SK-N-SH (cell line): ENCODE measurements around the gene PELI2. TPM values are rescaled to one million over a fixed set of nuclear protein-coding genes. Genes with fewer than 3 reads are reported as not detected.

Experiments used
- CTCF ChIA-PET: fragments of 300-600, 350-600 bp; formaldehyde crosslinking; extraction: SDS; loops from one replicate; lab custom pipeline; 2021; lab: Yijun Ruan, JAX
- POLR2A ChIA-PET: fragments of 350-600 bp; sonication (Branson Sonifier 250); formaldehyde crosslinking; extraction: SDS; loops from one replicate; lab custom pipeline; 2020; ENCODE audit warnings: antibody characterized with exemption, inconsistent platforms; lab: Yijun Ruan, JAX
- DNase-seq: peaks from one replicate; pipeline ENCODE4 v3.0.0; 2012
- H2AFZ ChIP-seq: fragments of 200-600 bp; sonication (generic); 2 replicates; pipeline ENCODE4 v1.8.1; 2016; ENCODE audit warnings: antibody characterized with exemption, mild to moderate bottlenecking, low read depth
- H3F3A ChIP-seq: fragments of 200-600 bp; sonication (generic); replicated peaks from 2 replicates; pipeline ENCODE3; 2016; ENCODE audit warnings: antibody characterized with exemption, mild to moderate bottlenecking; ENCODE audit not compliant: insufficient read depth
- H3K27ac ChIP-seq, 2 experiments: fragments of 200-500 bp in 1 of 2; fragments of 200-600 bp in 1 of 2; sonication (Bioruptor generic) in 1 of 2; sonication (generic), shearing (Covaris generic) in 1 of 2; 2 replicates each; pipeline versions ENCODE4 v1.5.1 to v1.6.1; 2014 to 2016; ENCODE audit warnings: low read depth in 2 of 2, inconsistent platforms in 1 of 2, low read length in 1 of 2, mild to moderate bottlenecking in 1 of 2, mixed read lengths in 1 of 2
- H3K27me3 ChIP-seq: fragments of 200-600 bp; sonication (generic), shearing (Covaris generic); 2 replicates; pipeline ENCODE4 v1.6.1; 2016; ENCODE audit warnings: mixed run types; ENCODE audit not compliant: insufficient read depth
- H3K36me3 ChIP-seq, 2 experiments: fragments of 200-500 bp in 1 of 2; fragments of 200-600 bp in 1 of 2; sonication (Bioruptor generic) in 1 of 2; sonication (generic) in 1 of 2; replicated peaks in 1 of 2; 2 replicates each; pipeline versions ENCODE3 to v1.5.1; 2014 to 2016; ENCODE audit warnings: low read length in 1 of 2, mild to moderate bottlenecking in 1 of 2; ENCODE audit not compliant: insufficient read depth in 2 of 2, control insufficient read depth in 1 of 2
- H3K4me1 ChIP-seq, 2 experiments: fragments of 200-500 bp in 1 of 2; fragments of 200-600 bp in 1 of 2; sonication (Bioruptor generic) in 1 of 2; sonication (generic), shearing (Covaris generic) in 1 of 2; 2 replicates each; pipeline versions ENCODE4 v1.5.1 to v1.6.1; 2014 to 2016; ENCODE audit warnings: low read depth in 1 of 2, low read length in 1 of 2, mixed run types in 1 of 2; ENCODE audit not compliant: insufficient read depth in 2 of 2, control insufficient read depth in 1 of 2
- H3K4me2 ChIP-seq: fragments of 200-600 bp; sonication (generic), shearing (Covaris generic); 2 replicates; pipeline ENCODE4 v1.6.1; 2017; ENCODE audit warnings: mixed run types
- H3K4me3 ChIP-seq, 2 experiments: fragments of 200-500 bp in 1 of 2; fragments of 200-600 bp in 1 of 2; sonication (Bioruptor generic) in 1 of 2; sonication (generic), shearing (Covaris generic) in 1 of 2; 2 replicates each; pipeline versions ENCODE4 v1.5.1 to v1.8.1; 2014 to 2016; ENCODE audit warnings: low read depth in 2 of 2, inconsistent platforms in 1 of 2, low read length in 1 of 2, mild to moderate bottlenecking in 1 of 2, mixed read lengths in 1 of 2, moderate library complexity in 1 of 2
- H3K79me2 ChIP-seq: fragments of 200-600 bp; sonication (generic); 2 replicates; pipeline ENCODE4 v1.8.1; 2017; ENCODE audit warnings: mild to moderate bottlenecking; ENCODE audit not compliant: insufficient read depth
- H3K9ac ChIP-seq: fragments of 200-600 bp; sonication (generic); 2 replicates; pipeline ENCODE4 v1.6.1; 2017; ENCODE audit warnings: mixed run types
- H3K9me2 ChIP-seq: fragments of 200-600 bp; sonication (generic); 2 replicates; pipeline ENCODE4 v1.6.1; 2017; ENCODE audit warnings: mixed run types
- H3K9me3 ChIP-seq: fragments of 200-600 bp; sonication (generic); 2 replicates; pipeline ENCODE4 v1.6.1; 2017; ENCODE audit warnings: mixed run types, mild to moderate bottlenecking, moderate library complexity
- H4K20me1 ChIP-seq: fragments of 200-600 bp; sonication (generic); 2 replicates; pipeline ENCODE4 v1.6.1; 2017; ENCODE audit warnings: mild to moderate bottlenecking, mixed run types; ENCODE audit not compliant: insufficient read depth
- FOSL2 ChIP-seq: IDR thresholded peaks from 2 replicates; pipeline ENCODE4 v1.4.0; 2012; ENCODE audit warnings: low read depth, mild to moderate bottlenecking, moderate library complexity, borderline replicate concordance
- FOXJ3 ChIP-seq: sonication (generic); formaldehyde crosslinking; IDR thresholded peaks from 2 replicates; pipeline ENCODE4 v1.5.1; 2020; ENCODE audit warnings: mild to moderate bottlenecking, missing genetic modification reagents
- FOXM1 ChIP-seq: IDR thresholded peaks from 2 replicates; pipeline ENCODE4 v1.4.0; 2012; ENCODE audit warnings: low read depth, mild to moderate bottlenecking
- GABPA ChIP-seq: IDR thresholded peaks from 2 replicates; pipeline ENCODE4 v1.4.0; 2012; ENCODE audit warnings: low read depth, mild to moderate bottlenecking
- JUND ChIP-seq: IDR thresholded peaks from 2 replicates; pipeline ENCODE4 v1.4.0; 2012
- MXI1 ChIP-seq: IDR thresholded peaks from 2 replicates; pipeline ENCODE4 v1.6.1; 2012; ENCODE audit warnings: mild to moderate bottlenecking, low read depth, low read length, improper control_type of control experiment
- POLR2AphosphoS5 ChIP-seq: IDR thresholded peaks from 2 replicates; pipeline ENCODE4 v1.6.1; 2012; ENCODE audit warnings: low read depth, low read length
- RAD21 ChIP-seq: IDR thresholded peaks from 2 replicates; pipeline ENCODE4 v1.6.1; 2012; ENCODE audit warnings: mild to moderate bottlenecking, low read length
- RCOR1 ChIP-seq: fragments of 150-350 bp; IDR thresholded peaks from 2 replicates; pipeline ENCODE4 v1.6.1; 2017; ENCODE audit warnings: antibody characterized with exemption, low read length
- SIN3A ChIP-seq: IDR thresholded peaks from 2 replicates; pipeline ENCODE4 v1.6.1; 2012; ENCODE audit warnings: low read depth, mild to moderate bottlenecking, low read length, moderate library complexity, borderline replicate concordance
- TCF12 ChIP-seq: IDR thresholded peaks from 2 replicates; pipeline ENCODE4 v1.4.0; 2012
- TEAD4 ChIP-seq: IDR thresholded peaks from 2 replicates; pipeline ENCODE4 v1.4.0; 2012; ENCODE audit warnings: mild to moderate bottlenecking, borderline replicate concordance; ENCODE audit not compliant: insufficient read depth
- WGBS: methylation state at CpG from one replicate; pipeline ENCODE4 v1.1.6; 2017; ENCODE audit warnings: low lambda C conversion rate; 5-methylcytosine and 5-hydroxymethylcytosine counted together
- polyA plus RNA-seq, 3 experiments: library from polyadenylated mRNA; depleted of rRNA; stranded (reverse); fragments of >200 nt; gene quantifications; 2 replicates each; pipeline ENCODE4 v1.2.3, GENCODE V29; 2012
- TF ChIP-seq, protein P1 (sequence below): fragments of 200-600 bp; sonication (generic); IDR thresholded peaks from 2 replicates; pipeline ENCODE4 v1.6.1; 2017; ENCODE audit warnings: antibody characterized with exemption, mild to moderate bottlenecking, moderate library complexity
- TF ChIP-seq, protein P2 (sequence below): IDR thresholded peaks from 2 replicates; pipeline ENCODE4 v1.4.0; 2012; ENCODE audit warnings: low read depth
- TF ChIP-seq, protein P3 (sequence below): fragments of 150-350 bp; IDR thresholded peaks from 2 replicates; pipeline ENCODE4 v1.6.1; 2016; ENCODE audit warnings: mild to moderate bottlenecking, low read depth, low read length

The PELI2 gene
- polyA plus RNA-seq, 1 of the 3 experiments (the other 2 are of a cell fraction) = not detected

GRCh38 chr14:56324454-56324853, 206.2 kb downstream of the PELI2 start:
- Histone ChIP-seq H4K20me1 (no peaks in the 10 kb centered on the region), H3K9me3 (no peaks in the 10 kb centered on the region), H3K4me2 (peak overlapping the region; percentile 20; the same call in 1 of the 2 replicates), H3K4me3 (no peak overlapping the region), H3F3A (peaks cover 7% of the 10 kb centered on the region), H3K4me1 (peaks cover 0 to 9% of the 10 kb centered on the region in 2 experiments; a peak in 1 of 4 replicates), H3K79me2 (no peaks in the 10 kb centered on the region), H3K9me2 (no peaks in the 10 kb centered on the region), H2AFZ (no peak overlapping the region), H3K27ac (no peak overlapping the region), H3K27me3 (peaks cover 13% of the 10 kb centered on the region; the same call in 1 of the 2 replicates), H3K36me3 (no peaks in the 10 kb centered on the region), H3K9ac (no peak overlapping the region)
- ChIA-PET CTCF (no interaction called here), POLR2A (no interaction called here)
- DNase-seq = no peak
- 8% methylated on average over 2 of the region's 2 CpGs for WGBS
- TF ChIP-seq JUND = no peak

GRCh38 chr14:56324856-56325699, 206.9 kb downstream of the PELI2 start:
- peaks cover 7% of the 10 kb centered on the region for H3F3A ChIP-seq
- peak; percentile 40; the same call in 1 of the 2 replicates for TF ChIP-seq TCF12
- no peak for TF ChIP-seq FOXM1
- no peaks in the 10 kb centered on the region for H3K79me2 ChIP-seq
- H3K9ac ChIP-seq = no peak overlapping the region
- H3K4me2 ChIP-seq = peak overlapping the region; percentile 43
- DNase-seq = no peak
- ChIA-PET POLR2A (no interaction called here), CTCF (interaction anchor here (0.8 kb wide), 1 partner anchor 15 kb away, joined by 3 read pairs; no protein-coding TSS in a partner anchor)
- H3K27ac ChIP-seq = peak overlapping the region in 1 of 2 experiments; percentile 56; a peak in 2 of 4 replicates
- H3K4me3 ChIP-seq = no peak overlapping the region
- no peaks in the 10 kb centered on the region for H3K36me3 ChIP-seq
- peak overlapping the region; percentile 59; the same call in 1 of the 2 replicates for H2AFZ ChIP-seq
- peaks cover 13% of the 10 kb centered on the region; the same call in 1 of the 2 replicates for H3K27me3 ChIP-seq
- no peaks in the 10 kb centered on the region for H3K9me2 ChIP-seq
- WGBS = 7% methylated on average over 5 of the region's 5 CpGs
- H4K20me1 ChIP-seq = no peaks in the 10 kb centered on the region
- peaks cover 0 to 9% of the 10 kb centered on the region in 2 experiments; a peak in 1 of 4 replicates for H3K4me1 ChIP-seq
- H3K9me3 ChIP-seq = no peaks in the 10 kb centered on the region

DNA sequence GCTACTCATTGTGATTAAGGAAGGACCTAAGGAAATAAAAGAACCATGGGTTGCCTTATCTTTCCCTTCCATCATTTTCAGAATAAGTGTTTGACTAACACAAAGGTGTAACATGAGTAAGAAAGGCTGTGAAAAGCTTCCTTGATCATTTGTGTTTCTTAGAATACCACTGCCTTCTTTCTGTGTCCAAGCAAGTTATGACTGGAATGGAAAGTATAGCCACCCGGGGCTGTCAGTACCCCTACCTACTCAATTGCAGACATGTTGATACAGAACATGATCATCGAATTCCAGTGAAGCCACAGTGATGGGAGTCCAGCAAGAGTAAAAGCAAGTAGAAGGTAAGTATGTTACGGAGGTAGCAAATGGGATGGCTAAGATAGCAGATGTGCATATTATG, 209.8 kb downstream of the PELI2 start:
- H3K9ac ChIP-seq = no peak overlapping the region
- H4K20me1 ChIP-seq = no peaks in the 10 kb centered on the region
- 14% methylated on average over 3 of the region's 3 CpGs for WGBS
- no peaks in the 10 kb centered on the region; the same call in 1 of the 2 replicates for H3K27me3 ChIP-seq
- DNase-seq = no peak
- H3K36me3 ChIP-seq = no peaks in the 10 kb centered on the region
- CTCF ChIA-PET = no interaction called here
- TF ChIP-seq MXI1 (no peak), GABPA (no peak), RAD21 (no peak), TEAD4 (no peak), POLR2AphosphoS5 (no peak), SIN3A (no peak), RCOR1 (no peak), FOXJ3 (CRISPR knock-in tag) (no peak), FOSL2 (no peak)
- TF ChIP-seq, protein P1, sequence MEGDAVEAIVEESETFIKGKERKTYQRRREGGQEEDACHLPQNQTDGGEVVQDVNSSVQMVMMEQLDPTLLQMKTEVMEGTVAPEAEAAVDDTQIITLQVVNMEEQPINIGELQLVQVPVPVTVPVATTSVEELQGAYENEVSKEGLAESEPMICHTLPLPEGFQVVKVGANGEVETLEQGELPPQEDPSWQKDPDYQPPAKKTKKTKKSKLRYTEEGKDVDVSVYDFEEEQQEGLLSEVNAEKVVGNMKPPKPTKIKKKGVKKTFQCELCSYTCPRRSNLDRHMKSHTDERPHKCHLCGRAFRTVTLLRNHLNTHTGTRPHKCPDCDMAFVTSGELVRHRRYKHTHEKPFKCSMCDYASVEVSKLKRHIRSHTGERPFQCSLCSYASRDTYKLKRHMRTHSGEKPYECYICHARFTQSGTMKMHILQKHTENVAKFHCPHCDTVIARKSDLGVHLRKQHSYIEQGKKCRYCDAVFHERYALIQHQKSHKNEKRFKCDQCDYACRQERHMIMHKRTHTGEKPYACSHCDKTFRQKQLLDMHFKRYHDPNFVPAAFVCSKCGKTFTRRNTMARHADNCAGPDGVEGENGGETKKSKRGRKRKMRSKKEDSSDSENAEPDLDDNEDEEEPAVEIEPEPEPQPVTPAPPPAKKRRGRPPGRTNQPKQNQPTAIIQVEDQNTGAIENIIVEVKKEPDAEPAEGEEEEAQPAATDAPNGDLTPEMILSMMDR = no peak
- TF ChIP-seq, protein P2, sequence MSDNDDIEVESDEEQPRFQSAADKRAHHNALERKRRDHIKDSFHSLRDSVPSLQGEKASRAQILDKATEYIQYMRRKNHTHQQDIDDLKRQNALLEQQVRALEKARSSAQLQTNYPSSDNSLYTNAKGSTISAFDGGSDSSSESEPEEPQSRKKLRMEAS = no peak
- TF ChIP-seq, protein P3, sequence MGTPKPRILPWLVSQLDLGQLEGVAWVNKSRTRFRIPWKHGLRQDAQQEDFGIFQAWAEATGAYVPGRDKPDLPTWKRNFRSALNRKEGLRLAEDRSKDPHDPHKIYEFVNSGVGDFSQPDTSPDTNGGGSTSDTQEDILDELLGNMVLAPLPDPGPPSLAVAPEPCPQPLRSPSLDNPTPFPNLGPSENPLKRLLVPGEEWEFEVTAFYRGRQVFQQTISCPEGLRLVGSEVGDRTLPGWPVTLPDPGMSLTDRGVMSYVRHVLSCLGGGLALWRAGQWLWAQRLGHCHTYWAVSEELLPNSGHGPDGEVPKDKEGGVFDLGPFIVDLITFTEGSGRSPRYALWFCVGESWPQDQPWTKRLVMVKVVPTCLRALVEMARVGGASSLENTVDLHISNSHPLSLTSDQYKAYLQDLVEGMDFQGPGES = no peak
- TF ChIP-seq, all 33 proteins: peak for 0
- POLR2A ChIA-PET = no interaction called here
- Histone ChIP-seq H3K79me2 (no peaks in the 10 kb centered on the region), H3K4me1 (peaks cover 2 to 9% of the 10 kb centered on the region in 2 experiments; a peak in 2 of 4 replicates), H3K9me3 (no peaks in the 10 kb centered on the region), H2AFZ (peak overlapping the region; percentile 43; the same call in 1 of the 2 replicates), H3K27ac (no peak overlapping the region), H3K4me2 (no peak overlapping the region), H3K9me2 (no peaks in the 10 kb centered on the region), H3K4me3 (no peak overlapping the region), H3F3A (peaks cover 7% of the 10 kb centered on the region)
